GM12872 (cell line): Measurements from ENCODE around the gene ACO2.

Experiments
- TF ChIP-seq, protein P1 (sequence below): IDR thresholded peaks from 3 replicates; pipeline ENCODE4 v1.5.1; 2011; ENCODE audit warnings: low read depth, mild to moderate bottlenecking, low read length, moderate library complexity; ENCODE audit not compliant: insufficient read depth

Gene ACO2

DNA sequence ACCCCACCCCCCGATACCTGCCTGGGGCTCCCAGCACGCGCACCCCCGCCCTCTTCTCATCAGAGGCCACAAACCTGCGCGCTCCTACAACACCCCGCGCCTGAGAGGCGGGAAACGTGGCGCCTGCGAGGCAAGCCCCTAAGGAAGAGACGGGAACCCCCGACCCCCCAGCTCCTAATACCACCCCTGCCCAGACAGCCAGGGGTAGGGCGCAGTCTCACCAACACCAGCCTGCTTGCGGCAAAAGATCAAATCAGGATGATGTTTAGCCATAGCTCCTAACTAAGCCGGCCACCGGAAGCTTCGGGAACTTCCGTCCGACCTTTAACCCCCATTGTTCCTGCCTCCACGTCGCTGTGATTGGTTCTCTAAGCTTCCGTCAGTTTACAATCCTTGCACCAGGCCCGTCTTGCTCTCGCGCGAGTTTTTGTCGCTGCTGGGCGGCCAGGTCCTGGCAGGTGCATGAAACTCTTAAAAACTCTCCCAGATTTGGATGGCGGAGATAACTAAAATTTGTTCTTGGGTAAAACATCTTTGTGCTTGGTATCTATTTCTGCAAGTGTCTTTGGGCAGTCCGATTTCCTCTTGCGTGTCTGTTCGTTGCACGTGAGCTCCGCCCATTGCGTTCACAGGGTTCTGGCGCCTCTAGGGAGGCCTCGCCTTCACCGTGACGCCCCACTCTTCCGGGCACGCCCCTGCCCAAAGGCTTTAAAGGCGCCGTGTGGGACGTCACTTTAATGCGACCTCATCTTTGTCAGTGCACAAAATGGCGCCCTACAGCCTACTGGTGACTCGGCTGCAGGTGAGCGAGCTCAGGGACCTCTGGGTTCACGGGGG is at the start of gene ACO2, which contains the start of gene PHF5A:
Gene ACO2 (plus strand): TSS at position 737 of the 837 bp plus-strand sequence. CDS start 30 bp downstream, at position 767.
Gene PHF5A (minus strand): TSS at position 312 of the 837 bp plus-strand sequence. CDS start 39 bp downstream, at position 273.
- TF ChIP-seq, protein P1, sequence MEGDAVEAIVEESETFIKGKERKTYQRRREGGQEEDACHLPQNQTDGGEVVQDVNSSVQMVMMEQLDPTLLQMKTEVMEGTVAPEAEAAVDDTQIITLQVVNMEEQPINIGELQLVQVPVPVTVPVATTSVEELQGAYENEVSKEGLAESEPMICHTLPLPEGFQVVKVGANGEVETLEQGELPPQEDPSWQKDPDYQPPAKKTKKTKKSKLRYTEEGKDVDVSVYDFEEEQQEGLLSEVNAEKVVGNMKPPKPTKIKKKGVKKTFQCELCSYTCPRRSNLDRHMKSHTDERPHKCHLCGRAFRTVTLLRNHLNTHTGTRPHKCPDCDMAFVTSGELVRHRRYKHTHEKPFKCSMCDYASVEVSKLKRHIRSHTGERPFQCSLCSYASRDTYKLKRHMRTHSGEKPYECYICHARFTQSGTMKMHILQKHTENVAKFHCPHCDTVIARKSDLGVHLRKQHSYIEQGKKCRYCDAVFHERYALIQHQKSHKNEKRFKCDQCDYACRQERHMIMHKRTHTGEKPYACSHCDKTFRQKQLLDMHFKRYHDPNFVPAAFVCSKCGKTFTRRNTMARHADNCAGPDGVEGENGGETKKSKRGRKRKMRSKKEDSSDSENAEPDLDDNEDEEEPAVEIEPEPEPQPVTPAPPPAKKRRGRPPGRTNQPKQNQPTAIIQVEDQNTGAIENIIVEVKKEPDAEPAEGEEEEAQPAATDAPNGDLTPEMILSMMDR: no peak

DNA sequence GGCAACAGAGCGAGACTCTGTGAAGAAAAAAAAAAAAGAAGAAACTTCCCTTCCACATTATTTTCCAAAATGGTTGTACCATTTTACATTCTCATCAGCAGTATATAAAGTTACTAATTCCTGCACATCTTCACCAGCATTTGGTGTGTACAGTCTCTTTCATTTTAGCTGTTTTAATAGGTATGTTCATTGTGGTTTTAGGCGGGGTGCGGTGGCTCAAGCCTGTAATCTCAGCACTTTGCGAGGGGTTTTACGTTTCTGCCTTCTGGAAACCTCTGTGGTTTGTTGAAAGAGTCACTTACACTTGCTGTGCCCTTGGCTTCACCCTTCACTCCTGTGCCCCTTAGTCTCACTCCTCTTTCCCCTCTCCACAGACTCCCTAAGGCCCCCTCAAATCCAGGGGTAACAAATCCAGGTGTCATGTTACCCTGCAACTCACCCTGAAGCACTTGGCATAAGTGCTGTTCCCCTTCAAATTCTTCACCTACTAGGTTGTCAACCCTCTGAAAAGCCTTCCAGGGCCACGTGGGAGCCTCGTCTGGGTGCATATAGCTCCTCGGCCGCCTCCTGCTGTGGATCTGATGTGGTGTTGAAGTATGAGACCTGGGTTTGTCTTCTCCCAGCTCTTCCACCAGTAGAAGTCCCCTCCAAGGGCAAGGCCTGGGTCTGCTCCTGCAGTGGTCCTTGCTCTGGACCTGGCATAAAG is 43.1 kb upstream of the ACO2 start:
- TF ChIP-seq, protein P1: no peak

DNA sequence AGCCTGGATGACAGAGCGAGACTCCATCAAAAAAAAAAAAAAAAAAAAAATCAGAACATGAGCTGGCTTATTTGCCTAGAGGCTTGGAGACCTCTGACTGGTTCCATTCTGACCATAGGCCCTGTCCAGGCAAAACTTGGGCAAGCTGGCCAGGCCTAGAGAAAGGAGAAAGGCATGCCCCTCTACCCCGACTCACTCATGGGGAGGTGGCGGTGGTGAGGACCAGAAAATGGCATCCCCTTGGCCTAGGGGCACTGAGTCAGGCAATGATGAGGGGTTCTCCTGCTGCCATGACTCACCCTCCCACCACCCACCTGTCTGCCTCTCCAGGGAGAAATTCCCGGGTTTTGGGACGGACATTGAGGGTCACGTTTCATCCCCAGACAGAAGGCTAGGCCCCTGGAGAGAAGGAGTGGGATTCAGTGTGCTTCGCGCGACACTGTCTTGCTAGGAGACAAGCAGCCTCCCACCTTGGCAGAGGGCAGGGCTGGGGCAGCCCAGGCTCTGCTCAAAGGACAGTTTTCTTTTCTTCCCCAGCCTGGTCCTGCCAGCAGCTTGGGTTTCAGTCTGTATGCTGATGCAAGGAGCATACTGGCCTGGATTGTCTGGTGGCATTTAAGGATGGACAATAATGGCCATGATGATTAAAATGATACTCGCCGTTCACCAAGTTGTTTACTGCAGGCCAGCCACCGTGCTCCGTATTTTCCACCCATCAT is 39.5 kb upstream of the ACO2 start:
- TF ChIP-seq, protein P1: no peak

DNA sequence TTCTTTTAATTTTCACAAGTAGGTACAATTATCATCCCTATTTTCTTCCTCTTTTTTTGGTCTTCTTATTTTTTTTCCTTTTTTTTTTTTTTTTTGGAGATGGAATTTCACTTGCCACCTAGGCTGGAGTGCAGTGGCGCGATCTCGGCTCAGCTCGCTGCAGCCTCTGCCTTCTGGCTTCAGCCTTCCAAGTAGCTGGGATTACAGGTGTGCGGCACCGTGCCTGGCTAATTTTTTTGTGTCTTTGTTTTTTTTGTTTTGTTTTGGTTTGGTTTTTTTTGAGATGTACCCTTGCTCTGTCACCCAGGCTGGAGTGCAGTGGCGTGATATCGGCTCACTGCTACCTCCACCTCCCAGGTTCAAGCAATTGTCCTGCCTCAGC is 39.0 kb upstream of the ACO2 start:
- TF ChIP-seq, protein P1: no peak

DNA sequence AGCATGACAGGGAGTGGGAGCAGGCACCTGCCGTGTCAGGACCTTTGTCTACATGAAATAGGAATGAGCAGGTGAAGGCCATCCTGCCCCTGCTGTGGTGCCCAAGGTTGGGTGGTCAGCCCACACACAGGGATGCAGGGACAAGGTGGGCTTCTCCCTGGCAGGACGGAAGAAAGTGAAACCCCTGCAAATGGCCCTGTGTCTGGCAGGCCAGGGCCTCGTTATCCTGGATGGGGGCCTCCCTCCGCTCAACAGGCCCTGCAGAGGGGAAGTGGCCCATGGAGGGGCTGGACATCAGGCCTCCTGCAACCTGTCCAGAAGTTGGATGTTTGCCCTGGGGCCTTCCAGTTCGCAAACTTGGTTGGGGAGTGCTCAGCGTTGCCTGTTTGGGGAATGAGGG is 37.3 kb upstream of the ACO2 start:
- TF ChIP-seq, protein P1: no peak

DNA sequence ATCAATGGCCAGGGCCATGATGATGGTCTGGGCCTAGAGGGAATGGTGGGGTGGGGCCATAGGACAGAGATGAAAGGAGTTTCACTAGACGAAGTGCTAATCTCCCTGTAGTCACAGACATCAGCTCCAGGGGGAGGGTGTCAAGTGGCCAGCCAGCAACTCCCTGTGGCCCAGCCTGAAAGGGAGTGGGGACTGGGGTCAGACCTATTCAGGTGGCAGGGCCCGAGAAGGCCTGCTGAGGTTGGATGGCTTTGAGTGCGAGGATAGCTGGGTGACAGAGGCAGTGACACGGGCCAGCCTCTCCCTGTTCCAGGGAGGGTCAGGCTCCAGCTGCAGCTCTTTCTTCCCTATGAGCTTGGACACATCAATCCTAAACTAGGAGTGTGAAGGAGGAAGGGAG is 33.4 kb upstream of the ACO2 start:
- TF ChIP-seq, protein P1: no peak
